Activated CD8-positive, alpha-beta memory T cell treated with anti-CD3 and anti-CD28 coated beads, Interleukin-2, amount 10 ng/mL, durations not matched to agents 7 days and 5 days (primary cell): ENCODE data around the gene TGM5. TPM values are rescaled to one million over a fixed set of nuclear protein-coding genes. Genes with fewer than 3 reads are reported as not detected.
"Not testable (repeated sequence)": the region's sequence is repeated elsewhere in the genome, so short reads cannot be mapped to it uniquely, and the experiment has no call there.

Experiments
- ATAC-seq: fragments of 150-1000 bp; cut with Tn5 transposase; one replicate; pipeline ENCODE4 v1.10.0; 2021; ENCODE audit warnings: moderate library complexity
- CTCF ChIA-PET: fragments of 350-600 bp; sonication (Branson Sonifier 250); formaldehyde crosslinking; loops from one replicate; lab custom pipeline; 2021; ENCODE audit warnings: antibody characterized with exemption; lab: Charles Lee
- DNase-seq: peaks from one replicate; pipeline ENCODE4 v3.0.0-alpha.2; 2020
- H3K27ac Mint-ChIP-seq: one replicate; pipeline ENCODE4 v1.8.0; 2021; ENCODE audit warnings: mild to moderate bottlenecking, mixed read lengths
- H3K27me3 Mint-ChIP-seq: one replicate; pipeline ENCODE4 v1.8.0; 2021; ENCODE audit warnings: mixed read lengths
- H3K36me3 Mint-ChIP-seq: one replicate; pipeline ENCODE4 v1.8.0; 2021; ENCODE audit warnings: mild to moderate bottlenecking, mixed read lengths
- H3K4me1 Mint-ChIP-seq: one replicate; pipeline ENCODE4 v1.8.0; 2021; ENCODE audit warnings: mixed read lengths
- H3K4me3 Mint-ChIP-seq: one replicate; pipeline ENCODE4 v1.8.0; 2021; ENCODE audit warnings: mild to moderate bottlenecking, moderate library complexity, mixed read lengths
- H3K9me3 Mint-ChIP-seq: one replicate; pipeline ENCODE4 v1.8.0; 2022; ENCODE audit warnings: low read depth, mixed read lengths
- total RNA-seq, 2 experiments: library from RNA; stranded (reverse); gene quantifications; one replicate each; pipeline ENCODE4 v1.2.3, GENCODE V29; 2021

TGM5 gene
- total RNA-seq, 2 experiments from 2014 or later = 0.91 to 1.1 TPM

GRCh38 chr15:43283526-43283925 is 16.8 kb upstream of the TGM5 start:
- ATAC-seq = no peak
- CTCF ChIA-PET = interaction anchor here (1.4 to 7.3 kb wide), 2 partner anchors 47 to 58 kb away, joined by 3 to 157 read pairs; no protein-coding TSS in a partner anchor
- H3K27ac Mint-ChIP-seq = no peak overlapping the region
- H3K9me3 Mint-ChIP-seq = no peaks in the 10 kb centered on the region
- no peak overlapping the region for H3K4me3 Mint-ChIP-seq
- DNase-seq = no peak
- peaks cover 14% of the 10 kb centered on the region for H3K27me3 Mint-ChIP-seq
- H3K36me3 Mint-ChIP-seq = no peaks in the 10 kb centered on the region
- H3K4me1 Mint-ChIP-seq = peaks cover 6% of the 10 kb centered on the region

- H3K27ac Mint-ChIP-seq = no peak overlapping the region
- H3K27me3 Mint-ChIP-seq = peaks cover 4% of the 10 kb centered on the region
- peaks cover 11% of the 10 kb centered on the region for H3K4me1 Mint-ChIP-seq
- CTCF ChIA-PET = interaction anchor here (7.3 kb wide), 1 partner anchor 56 kb away, joined by 157 read pairs; no protein-coding TSS in a partner anchor
- DNase-seq = no peak
- ATAC-seq = no peak
- H3K9me3 Mint-ChIP-seq = no peaks in the 10 kb centered on the region
- H3K4me3 Mint-ChIP-seq = no peak overlapping the region
- no peaks in the 10 kb centered on the region for H3K36me3 Mint-ChIP-seq
Measured at GRCh38 chr15:43281926-43282602, 15.3 kb upstream of the TGM5 start.

GRCh38 chr15:43280996-43281395 is 14.3 kb upstream of the TGM5 start:
- Mint-ChIP-seq H3K27ac (no peak overlapping the region), H3K36me3 (no peaks in the 10 kb centered on the region), H3K4me3 (no peak overlapping the region), H3K4me1 (peaks cover 11% of the 10 kb centered on the region), H3K9me3 (no peaks in the 10 kb centered on the region), H3K27me3 (no peaks in the 10 kb centered on the region)
- CTCF ChIA-PET = interaction anchor here (0.8 to 7.3 kb wide), 2 partner anchors 55 to 56 kb away, joined by 3 to 157 read pairs; no protein-coding TSS in a partner anchor
- ATAC-seq = no peak
- DNase-seq = no peak

GRCh38 chr15:43279496-43279895 is 12.8 kb upstream of the TGM5 start:
- Mint-ChIP-seq H3K27ac (no peak overlapping the region), H3K27me3 (peaks cover 5% of the 10 kb centered on the region), H3K36me3 (no peaks in the 10 kb centered on the region), H3K9me3 (no peaks in the 10 kb centered on the region), H3K4me1 (peaks cover 9% of the 10 kb centered on the region), H3K4me3 (no peak overlapping the region)
- ATAC-seq (no peak), DNase-seq (no peak)
- CTCF ChIA-PET = interaction anchor here (1.4 kb wide), 2 partner anchors 49 to 54 kb away, joined by 4 to 8 read pairs; no protein-coding TSS in a partner anchor

- Mint-ChIP-seq H3K4me3 (no peak overlapping the region), H3K9me3 (no peaks in the 10 kb centered on the region), H3K4me1 (peaks cover 5% of the 10 kb centered on the region), H3K27ac (no peak overlapping the region), H3K27me3 (peaks cover 5% of the 10 kb centered on the region), H3K36me3 (no peaks in the 10 kb centered on the region)
- CTCF ChIA-PET = interaction anchor here (1.4 kb wide), 2 partner anchors 49 to 54 kb away, joined by 4 to 8 read pairs; no protein-coding TSS in a partner anchor
- DNase-seq = no peak
- no peak for ATAC-seq
Measured at GRCh38 chr15:43278869-43279268, 12.1 kb upstream of the TGM5 start.

- no peak for DNase-seq
- H3K9me3 Mint-ChIP-seq = no peaks in the 10 kb centered on the region
- peaks cover 5% of the 10 kb centered on the region for H3K27me3 Mint-ChIP-seq
- ATAC-seq = no peak
- no peaks in the 10 kb centered on the region for H3K36me3 Mint-ChIP-seq
- H3K4me3 Mint-ChIP-seq = no peak overlapping the region
- no peak overlapping the region for H3K27ac Mint-ChIP-seq
- H3K4me1 Mint-ChIP-seq = peaks cover 5% of the 10 kb centered on the region
- CTCF ChIA-PET = no interaction called here
Measured at GRCh38 chr15:43277901-43278300, 11.2 kb upstream of the TGM5 start.

- Mint-ChIP-seq H3K27me3 (peaks cover 7% of the 10 kb centered on the region), H3K4me1 (peaks cover 5% of the 10 kb centered on the region), H3K36me3 (no peaks in the 10 kb centered on the region), H3K9me3 (no peaks in the 10 kb centered on the region), H3K4me3 (no peak overlapping the region), H3K27ac (no peak overlapping the region)
- no peak for ATAC-seq
- CTCF ChIA-PET = interaction anchor here (2.1 to 2.5 kb wide), 2 partner anchors 8 to 52 kb away, joined by 11 to 13 read pairs; no protein-coding TSS in a partner anchor
- no peak for DNase-seq
Measured at GRCh38 chr15:43277231-43277823, 10.6 kb upstream of the TGM5 start.

- peaks cover 5% of the 10 kb centered on the region for H3K4me1 Mint-ChIP-seq
- ATAC-seq (no peak), DNase-seq (no peak)
- no peaks in the 10 kb centered on the region for H3K9me3 Mint-ChIP-seq
- H3K36me3 Mint-ChIP-seq = no peaks in the 10 kb centered on the region
- H3K27ac Mint-ChIP-seq = no peak overlapping the region
- peaks cover 13% of the 10 kb centered on the region for H3K27me3 Mint-ChIP-seq
- H3K4me3 Mint-ChIP-seq = no peak overlapping the region
- CTCF ChIA-PET = interaction anchor here (2.1 to 2.5 kb wide), 2 partner anchors 9 to 51 kb away, joined by 11 to 13 read pairs; no protein-coding TSS in a partner anchor
Measured at GRCh38 chr15:43276563-43277200, 10.0 kb upstream of the TGM5 start.

GRCh38 chr15:43275740-43276562 is 9.2 kb upstream of the TGM5 start:
- no peak overlapping the region for H3K27ac Mint-ChIP-seq
- H3K27me3 Mint-ChIP-seq = peaks cover 13% of the 10 kb centered on the region
- no peaks in the 10 kb centered on the region for H3K9me3 Mint-ChIP-seq
- no peak for DNase-seq
- peaks cover 6% of the 10 kb centered on the region for H3K4me1 Mint-ChIP-seq
- H3K4me3 Mint-ChIP-seq = no peak overlapping the region
- no peak for ATAC-seq
- no peaks in the 10 kb centered on the region for H3K36me3 Mint-ChIP-seq
- CTCF ChIA-PET = interaction anchor here (2.1 to 2.5 kb wide), 2 partner anchors 9 to 50 kb away, joined by 11 to 13 read pairs; no protein-coding TSS in a partner anchor

- ATAC-seq (no peak), DNase-seq (no peak)
- peaks cover 16% of the 10 kb centered on the region for H3K27me3 Mint-ChIP-seq
- CTCF ChIA-PET = no interaction called here
- H3K36me3 Mint-ChIP-seq = no peaks in the 10 kb centered on the region
- H3K4me3 Mint-ChIP-seq = no peak overlapping the region
- H3K27ac Mint-ChIP-seq = no peak overlapping the region
- H3K4me1 Mint-ChIP-seq = peaks cover 14% of the 10 kb centered on the region
- no peaks in the 10 kb centered on the region for H3K9me3 Mint-ChIP-seq
Measured at GRCh38 chr15:43274136-43274535, 7.4 kb upstream of the TGM5 start.

GRCh38 chr15:43273243-43273642 is 6.5 kb upstream of the TGM5 start:
- H3K36me3 Mint-ChIP-seq = no peaks in the 10 kb centered on the region
- no peak overlapping the region for H3K4me3 Mint-ChIP-seq
- CTCF ChIA-PET = interaction anchor here (0.8 to 1.5 kb wide), 2 partner anchors 12 to 48 kb away, joined by 4 read pairs; no protein-coding TSS in a partner anchor
- H3K9me3 Mint-ChIP-seq = no peaks in the 10 kb centered on the region
- no peak for ATAC-seq
- H3K27me3 Mint-ChIP-seq = peaks cover 21% of the 10 kb centered on the region
- no peak overlapping the region for H3K27ac Mint-ChIP-seq
- H3K4me1 Mint-ChIP-seq = peaks cover 14% of the 10 kb centered on the region
- no peak for DNase-seq

GRCh38 chr15:43271908-43272307 is 5.2 kb upstream of the TGM5 start:
- peaks cover 28% of the 10 kb centered on the region for H3K27me3 Mint-ChIP-seq
- H3K27ac Mint-ChIP-seq, DNase-seq, H3K4me1 Mint-ChIP-seq, H3K36me3 Mint-ChIP-seq, H3K4me3 Mint-ChIP-seq, H3K9me3 Mint-ChIP-seq, ATAC-seq: not testable (repeated sequence)
- CTCF ChIA-PET = interaction anchor here (1.5 kb wide), 1 partner anchor 46 kb away, joined by 4 read pairs; no protein-coding TSS in a partner anchor
